Measurements from ENCODE around the gene OXTR. TPM values are rescaled to one million over a fixed set of nuclear protein-coding genes. Genes with fewer than 3 reads are reported as not detected.

OXTR gene
- total RNA-seq, 1 experiment from 2014 or later = 3.6 TPM

- ChIA-PET CTCF (interaction anchor here (0.9 to 5.3 kb wide), 4 partner anchors 11 to 29 kb away, joined by 3 to 40 read pairs (median 4); partner anchors contain the start of gene OXTR), POLR2A (no interaction called here)
- no peak for TF ChIP-seq RORB (CRISPR knock-in tag; IDR thresholded peaks at IDR 0.05)
- no peak for TF ChIP-seq ATF2 (CRISPR knock-in tag; IDR thresholded peaks at IDR 0.05; ENCODE audit: borderline replicate concordance, low read depth)
- TF ChIP-seq IRF1 (CRISPR knock-in tag; IDR thresholded peaks at IDR 0.05) = no peak
- no peak for TF ChIP-seq ZNF671 (CRISPR knock-in tag; IDR thresholded peaks at IDR 0.05)
- Mint-ChIP-seq H3K4me3 (no peak overlapping the region), H3K27ac (no peak overlapping the region), H3K27me3 (ENCODE audit: low read depth) (peaks cover 19% of the 10 kb centered on the region), H3K9me3 (no peaks in the 10 kb centered on the region), H3K4me1 (peaks cover 33% of the 10 kb centered on the region), H3K36me3 (no peaks in the 10 kb centered on the region)
- ATAC-seq (no peak), DNase-seq (ENCODE audit: low spot score) (no peak)
These were observed 29.5 kb downstream of the OXTR start for GRCh38 chr3:8739757-8740504.

- POLR2A ChIA-PET = no interaction called here
- CTCF ChIA-PET = interaction anchor here (1.7 to 5.3 kb wide), 2 partner anchors 25 to 31 kb away, joined by 4 to 40 read pairs; partner anchors contain the start of gene OXTR
- Mint-ChIP-seq H3K4me1 (peaks cover 29% of the 10 kb centered on the region), H3K4me3 (no peak overlapping the region), H3K9me3 (no peaks in the 10 kb centered on the region), H3K36me3 (no peaks in the 10 kb centered on the region), H3K27ac (no peak overlapping the region), H3K27me3 (ENCODE audit: low read depth) (peaks cover 19% of the 10 kb centered on the region)
- DNase-seq (ENCODE audit: low spot score) (no peak), ATAC-seq (no peak)
- TF ChIP-seq USF1 (CRISPR knock-in tag; IDR thresholded peaks at IDR 0.05) (no peak), NFE2L1 (CRISPR knock-in tag; IDR thresholded peaks at IDR 0.05) (no peak), NR1H2 (CRISPR knock-in tag; IDR thresholded peaks at IDR 0.05) (no peak), ATF1 (CRISPR knock-in tag; IDR thresholded peaks at IDR 0.05) (no peak), CREM (CRISPR knock-in tag; IDR thresholded peaks at IDR 0.05) (no peak)
These were observed 30.8 kb downstream of the OXTR start for GRCh38 chr3:8738639-8739038.

DNA sequence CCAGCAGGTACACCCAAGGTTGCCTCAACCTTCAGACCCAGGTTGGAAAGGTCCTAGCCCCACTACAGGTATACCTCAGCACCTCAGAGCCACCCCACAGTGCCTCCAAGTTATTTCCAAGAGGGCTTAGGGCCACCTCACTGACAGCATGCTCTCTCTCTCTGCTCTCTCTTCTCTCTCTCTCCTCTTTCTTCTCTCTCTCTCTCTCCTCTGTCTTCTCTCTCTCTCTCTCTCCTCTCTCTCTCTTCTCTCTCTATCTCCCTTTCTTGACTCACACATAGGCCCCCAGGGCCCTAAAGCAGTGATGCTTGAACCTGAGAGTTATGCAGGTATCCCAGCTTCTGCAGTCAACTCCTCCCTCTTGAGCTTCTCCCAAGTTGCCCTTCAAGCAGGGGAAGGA, 31.6 kb downstream of the OXTR start:
- Mint-ChIP-seq H3K27ac (no peak overlapping the region), H3K27me3 (ENCODE audit: low read depth) (peaks cover 17% of the 10 kb centered on the region), H3K36me3 (no peaks in the 10 kb centered on the region), H3K4me3 (no peak overlapping the region), H3K9me3 (no peaks in the 10 kb centered on the region), H3K4me1 (peaks cover 21% of the 10 kb centered on the region)
- DNase-seq (ENCODE audit: low spot score) (no peak), ATAC-seq (no peak)
- TF ChIP-seq ERG (CRISPR knock-in tag; IDR thresholded peaks at IDR 0.05) (no peak), JUN (CRISPR knock-in tag; IDR thresholded peaks at IDR 0.05) (no peak), ETV6 (CRISPR knock-in tag; IDR thresholded peaks at IDR 0.05) (no peak), E2F4 (CRISPR knock-in tag; IDR thresholded peaks at IDR 0.05; ENCODE audit: borderline replicate concordance, low read depth) (no peak), AR (CRISPR knock-in tag; IDR thresholded peaks at IDR 0.05) (no peak), ZNF317 (CRISPR knock-in tag; IDR thresholded peaks at IDR 0.05; ENCODE audit: borderline replicate concordance, low read depth) (no peak), NR1H2 (CRISPR knock-in tag; IDR thresholded peaks at IDR 0.05) (no peak)
- TF ChIP-seq, protein P1, sequence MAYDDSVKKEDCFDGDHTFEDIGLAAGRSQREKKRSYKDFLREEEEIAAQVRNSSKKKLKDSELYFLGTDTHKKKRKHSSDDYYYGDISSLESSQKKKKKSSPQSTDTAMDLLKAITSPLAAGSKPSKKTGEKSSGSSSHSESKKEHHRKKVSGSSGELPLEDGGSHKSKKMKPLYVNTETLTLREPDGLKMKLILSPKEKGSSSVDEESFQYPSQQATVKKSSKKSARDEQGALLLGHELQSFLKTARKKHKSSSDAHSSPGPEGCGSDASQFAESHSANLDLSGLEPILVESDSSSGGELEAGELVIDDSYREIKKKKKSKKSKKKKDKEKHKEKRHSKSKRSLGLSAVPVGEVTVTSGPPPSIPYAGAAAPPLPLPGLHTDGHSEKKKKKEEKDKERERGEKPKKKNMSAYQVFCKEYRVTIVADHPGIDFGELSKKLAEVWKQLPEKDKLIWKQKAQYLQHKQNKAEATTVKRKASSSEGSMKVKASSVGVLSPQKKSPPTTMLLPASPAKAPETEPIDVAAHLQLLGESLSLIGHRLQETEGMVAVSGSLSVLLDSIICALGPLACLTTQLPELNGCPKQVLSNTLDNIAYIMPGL (CRISPR knock-in tag; IDR thresholded peaks at IDR 0.05) = no peak
- TF ChIP-seq, protein P2, sequence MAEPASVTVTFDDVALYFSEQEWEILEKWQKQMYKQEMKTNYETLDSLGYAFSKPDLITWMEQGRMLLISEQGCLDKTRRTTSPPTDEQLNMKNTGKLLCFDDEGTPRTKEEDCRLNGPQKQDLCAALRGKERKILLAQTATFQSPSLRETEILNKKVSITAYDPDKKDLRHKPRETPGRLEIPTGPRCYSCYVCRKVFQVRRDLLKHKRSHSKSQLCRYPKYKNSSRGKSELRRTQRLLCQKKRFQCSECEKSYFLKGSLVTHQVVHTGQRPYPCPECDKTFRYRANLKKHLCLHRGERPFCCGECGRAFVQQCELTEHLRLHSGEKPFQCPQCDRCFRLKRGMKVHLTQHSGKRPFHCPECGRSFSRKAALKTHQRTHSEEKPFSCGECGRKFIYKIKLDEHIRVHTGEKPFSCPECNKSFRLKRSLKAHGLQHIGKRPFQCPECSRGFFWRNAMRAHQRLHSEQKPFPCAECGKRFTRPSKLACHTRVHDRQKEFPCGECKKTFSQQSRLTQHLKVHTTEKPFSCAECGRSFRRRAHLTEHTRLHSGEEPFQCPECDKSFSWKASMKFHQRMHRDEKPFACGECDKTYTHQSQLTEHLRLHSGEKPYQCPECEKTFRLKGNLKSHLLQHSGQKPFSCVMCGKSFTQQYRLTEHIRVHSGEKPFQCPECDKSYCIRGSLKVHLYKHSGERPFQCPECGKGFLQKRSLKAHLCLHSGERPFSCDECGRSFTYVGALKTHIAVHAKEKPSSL (CRISPR knock-in tag; conservative IDR thresholded peaks at IDR 0.05) = no peak
- POLR2A ChIA-PET = no interaction called here
- CTCF ChIA-PET = interaction anchor here (5.3 kb wide), 1 partner anchor 31 kb away, joined by 40 read pairs; the partner anchor contains the start of gene OXTR
